Endothelial cell of umbilical vein (primary cell): ENCODE results near the gene UBE2E3. TPM values are rescaled to one million over a fixed set of nuclear protein-coding genes. Genes with fewer than 3 reads are reported as not detected.

Source experiments
- BruUV-seq: library from RNA; stranded (reverse); fragments of 400-500 nt; replicated peaks from 2 replicates; lab custom pipeline; 2021; lab: Mats Ljungman, UMichigan
- CTCF ChIA-PET: fragments of 300-600, 350-600 bp; sonication (Branson Sonifier 250); formaldehyde crosslinking; loops from one replicate; lab custom pipeline; 2021; ENCODE audit warnings: antibody characterized with exemption, inconsistent platforms; lab: Charles Lee
- POLR2A ChIA-PET: fragments of 300-600, 350-600 bp; sonication (Branson Sonifier 250); formaldehyde crosslinking; loops from one replicate; lab custom pipeline; 2021; ENCODE audit warnings: antibody characterized with exemption, inconsistent platforms; lab: Charles Lee
- DNase-seq: peaks from one replicate; pipeline ENCODE4 v3.0.0-alpha.2; 2011; ENCODE audit warnings: low read depth, low spot score
- FAIRE-seq: peaks from 2 replicates; lab custom pipeline; 2011; peaks lifted over from hg19 to GRCh38; lab: Jason Lieb, UNC
- H2AFZ ChIP-seq: 2 replicates; pipeline ENCODE4 v1.6.0; 2012; ENCODE audit warnings: low read depth, low read length, control low read depth, inconsistent platforms
- H3K27ac ChIP-seq: 2 replicates; pipeline ENCODE4 v1.5.1; 2011; ENCODE audit warnings: low read depth, mild to moderate bottlenecking, control low read depth, low read length, moderate library complexity; ENCODE audit not compliant: insufficient read depth
- H3K27me3 ChIP-seq, 2 experiments: 2 replicates each; pipeline versions ENCODE4 v1.6.0 to v1.6.1; 2011; ENCODE audit warnings: low read length in 2 of 2, mixed read lengths in 1 of 2; ENCODE audit not compliant: control insufficient read depth in 2 of 2, insufficient read depth in 2 of 2
- H3K36me3 ChIP-seq, 2 experiments: 2 replicates in 1 of 2; 3 replicates in 1 of 2; pipeline ENCODE4 v1.5.1; 2011; ENCODE audit warnings: low read length in 2 of 2, mild to moderate bottlenecking in 1 of 2, moderate library complexity in 1 of 2; ENCODE audit not compliant: control insufficient read depth in 2 of 2, insufficient read depth in 2 of 2; ENCODE audit errors: extremely low read depth in 1 of 2
- H3K4me1 ChIP-seq: 3 replicates; pipeline ENCODE4 v1.5.1; 2011; ENCODE audit warnings: mild to moderate bottlenecking, low read length; ENCODE audit not compliant: control insufficient read depth, insufficient read depth; ENCODE audit errors: extremely low read depth
- H3K4me2 ChIP-seq: 2 replicates; pipeline ENCODE4 v1.6.1; 2011; ENCODE audit warnings: low read length, control low read depth, mixed read lengths; ENCODE audit not compliant: insufficient read depth
- H3K4me3 ChIP-seq, 3 experiments: fragments of 200-600 bp in 1 of 3; sonication (generic), shearing (Covaris generic) in 1 of 3; replicated peaks in 1 of 3; 2 replicates each; pipeline ENCODE4 v1.5.1; 2011 to 2016; ENCODE audit warnings: control low read depth in 3 of 3, low read length in 3 of 3, mild to moderate bottlenecking in 2 of 3, inconsistent platforms in 1 of 3, low read depth in 1 of 3, moderate library complexity in 1 of 3; ENCODE audit not compliant: insufficient read depth in 1 of 3
- H3K79me2 ChIP-seq: 2 replicates; pipeline ENCODE4 v1.6.0; 2012; ENCODE audit warnings: low read length, inconsistent platforms; ENCODE audit not compliant: control insufficient read depth, insufficient read depth
- H3K9ac ChIP-seq: replicated peaks from 2 replicates; pipeline ENCODE3; 2011; ENCODE audit warnings: low read length, control low read depth; ENCODE audit not compliant: insufficient read depth; ENCODE audit errors: extremely low read depth
- H3K9me1 ChIP-seq: replicated peaks from 3 replicates; pipeline ENCODE4 v1.6.0; 2011; ENCODE audit warnings: mild to moderate bottlenecking, low read length; ENCODE audit not compliant: control insufficient read depth, insufficient read depth; ENCODE audit errors: extremely low read depth
- H3K9me3 ChIP-seq: replicated peaks from 2 replicates; pipeline ENCODE4 v1.5.1; 2012; ENCODE audit warnings: low read length, inconsistent platforms; ENCODE audit not compliant: control insufficient read depth, insufficient read depth
- H4K20me1 ChIP-seq: replicated peaks from 2 replicates; pipeline ENCODE3; 2011; ENCODE audit warnings: mild to moderate bottlenecking, low read length; ENCODE audit not compliant: control insufficient read depth, insufficient read depth; ENCODE audit errors: extremely low read depth
- EZH2 ChIP-seq: IDR thresholded peaks from 2 replicates; pipeline ENCODE4 v1.6.1; 2012; ENCODE audit warnings: borderline replicate concordance, low read depth, mild to moderate bottlenecking, moderate library complexity, low read length, inconsistent platforms; ENCODE audit not compliant: severe bottlenecking
- FOS ChIP-seq: IDR thresholded peaks from 2 replicates; pipeline ENCODE4 v1.6.1; 2011; ENCODE audit warnings: mild to moderate bottlenecking, low read length, moderate library complexity, borderline replicate concordance; ENCODE audit not compliant: insufficient read depth
- GATA2 ChIP-seq: IDR thresholded peaks from 2 replicates; pipeline ENCODE4 v1.7.0; 2011; ENCODE audit warnings: low read depth, mild to moderate bottlenecking, moderate library complexity, mixed read lengths, low read length; ENCODE audit not compliant: insufficient read length, insufficient read depth
- JUN ChIP-seq: IDR thresholded peaks from 2 replicates; pipeline ENCODE4 v1.6.1; 2011; ENCODE audit warnings: borderline replicate concordance, low read depth; ENCODE audit not compliant: insufficient read length, insufficient read depth
- MYC ChIP-seq: IDR thresholded peaks from one replicate; pipeline ENCODE4 v1.6.1; 2011; ENCODE audit warnings: mild to moderate bottlenecking, low read depth, low read length
- POLR2A ChIP-seq: IDR thresholded peaks from 2 replicates; pipeline ENCODE4 v1.6.1; 2012; ENCODE audit warnings: low read depth, mild to moderate bottlenecking, control low read depth, low read length
- POLR2AphosphoS5 ChIP-seq: IDR thresholded peaks from 2 replicates; pipeline ENCODE4 v1.6.1; 2012; ENCODE audit warnings: low read depth, mild to moderate bottlenecking, control low read depth, low read length, moderate library complexity; ENCODE audit not compliant: insufficient read depth
- dilution Hi-C: fragments of 300-500 bp; cut with MboI; formaldehyde crosslinking; loops from one replicate; pipeline ENCODE4 v1.15.0; 2019; ENCODE audit warnings: low sequenced_read_pairs; ENCODE audit not compliant: extremely low pct_ligation_motif_present
- intact Hi-C: fragments of 100-400 bp; cut with micrococcal nuclease; formaldehyde crosslinking; loops from one replicate; pipeline ENCODE4 v1.10.0; 2022
- polyA plus RNA-seq, 4 experiments: library from polyadenylated mRNA; depleted of rRNA in 3 of 4; stranded (reverse) in 3 of 4; unstranded in 1 of 4; fragments of >200 nt; gene quantifications; 2 replicates each; pipeline versions ENCODE4 v1.2.1 to v1.2.3, GENCODE V29; 2011 to 2012; ENCODE audit warnings: missing spikeins in 1 of 4
- total RNA-seq: library from RNA; stranded (reverse); gene quantifications from 2 replicates; pipeline ENCODE4 v1.2.3, GENCODE V29; 2021
- TF ChIP-seq, protein P1 (sequence below), 2 donors: IDR thresholded peaks; 1 replicate in 1 of 2; 2 replicates in 1 of 2; pipeline ENCODE4 v1.5.1; 2011; ENCODE audit warnings: low read length in 2 of 2, mild to moderate bottlenecking in 2 of 2, moderate library complexity in 2 of 2, control low read depth in 1 of 2, inconsistent platforms in 1 of 2, low read depth in 1 of 2; ENCODE audit not compliant: insufficient read depth in 1 of 2; ENCODE audit errors: extremely low read depth in 1 of 2
- TF ChIP-seq, protein P2 (sequence below): IDR thresholded peaks from 2 replicates; pipeline ENCODE4 v1.6.1; 2011; ENCODE audit not compliant: insufficient read depth, insufficient read length

The UBE2E3 gene
- total and polyA plus RNA-seq, 2 donors (not counting 3 experiments of a cell fraction or from before 2014, with no cell fraction given): 81.5 to 107 TPM

DNA sequence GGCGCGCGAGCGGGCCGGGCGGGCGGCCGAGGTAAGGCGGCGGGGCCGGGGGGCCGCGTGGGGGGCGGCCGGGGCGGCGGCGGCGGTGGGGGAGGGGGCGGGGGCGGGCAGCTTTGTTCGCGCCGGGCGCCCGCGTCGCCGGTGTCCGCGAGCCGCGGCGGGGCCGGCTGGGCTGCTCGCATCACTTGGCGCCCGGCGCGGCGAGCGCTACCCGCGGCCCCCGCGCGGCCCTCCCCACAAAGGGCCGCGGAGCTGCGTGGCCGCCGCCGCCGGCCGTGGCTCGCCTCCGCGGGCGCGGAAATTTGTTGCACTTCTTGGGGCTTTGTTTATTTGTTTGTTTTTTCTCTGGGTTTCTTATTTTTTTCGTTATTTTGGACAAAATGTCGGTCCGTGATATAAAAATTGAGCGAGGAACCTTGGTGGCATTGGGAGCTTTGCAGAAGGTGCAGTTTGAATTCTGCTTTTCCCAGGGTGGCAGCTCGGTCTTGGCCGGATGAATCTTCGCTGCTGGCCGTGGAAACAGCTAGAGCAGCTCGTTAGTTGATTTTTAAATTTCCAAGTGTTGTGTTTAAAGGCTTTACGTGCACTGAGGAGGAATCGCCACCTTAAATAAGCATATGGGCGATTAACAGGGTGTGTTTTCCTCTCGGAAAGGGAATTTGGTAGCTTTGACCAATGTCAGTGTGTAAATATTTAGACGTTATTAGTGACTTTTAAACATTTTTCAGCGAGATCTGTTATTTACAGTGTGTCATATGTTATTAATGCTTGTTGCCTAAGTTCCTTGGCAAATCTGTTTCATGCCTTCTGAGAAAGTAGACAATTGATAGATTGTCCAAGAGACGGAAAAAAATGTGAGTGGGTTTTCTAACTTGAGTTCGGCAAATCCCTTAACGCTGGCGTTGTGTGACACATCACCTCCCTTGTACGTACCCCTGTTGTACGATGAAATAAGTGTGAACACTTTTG, 822 bp downstream of the UBE2E3 start:
- Histone ChIP-seq H3K4me3 (peak overlapping the region; percentile 82 to 98 (median 96)), H3K9me1 (peaks cover 2% of the 10 kb centered on the region), H3K9ac (peak overlapping the region; percentile 93), H4K20me1 (no peaks in the 10 kb centered on the region), H3K36me3 (peaks cover 0 to 4% of the 10 kb centered on the region in 2 experiments), H3K4me1 (peaks cover 39% of the 10 kb centered on the region), H3K27me3 (no peaks in the 10 kb centered on the region), H3K27ac (peak overlapping the region; percentile 82), H3K4me2 (peak overlapping the region; percentile 85), H3K9me3 (no peaks in the 10 kb centered on the region), H2AFZ (peak overlapping the region; percentile 54), H3K79me2 (peaks cover 44% of the 10 kb centered on the region)
- TF ChIP-seq POLR2A (no peak), FOS (no peak), POLR2AphosphoS5 (no peak), GATA2 (no peak), EZH2 (no peak), JUN (no peak), MYC (no peak)
- TF ChIP-seq, protein P1, sequence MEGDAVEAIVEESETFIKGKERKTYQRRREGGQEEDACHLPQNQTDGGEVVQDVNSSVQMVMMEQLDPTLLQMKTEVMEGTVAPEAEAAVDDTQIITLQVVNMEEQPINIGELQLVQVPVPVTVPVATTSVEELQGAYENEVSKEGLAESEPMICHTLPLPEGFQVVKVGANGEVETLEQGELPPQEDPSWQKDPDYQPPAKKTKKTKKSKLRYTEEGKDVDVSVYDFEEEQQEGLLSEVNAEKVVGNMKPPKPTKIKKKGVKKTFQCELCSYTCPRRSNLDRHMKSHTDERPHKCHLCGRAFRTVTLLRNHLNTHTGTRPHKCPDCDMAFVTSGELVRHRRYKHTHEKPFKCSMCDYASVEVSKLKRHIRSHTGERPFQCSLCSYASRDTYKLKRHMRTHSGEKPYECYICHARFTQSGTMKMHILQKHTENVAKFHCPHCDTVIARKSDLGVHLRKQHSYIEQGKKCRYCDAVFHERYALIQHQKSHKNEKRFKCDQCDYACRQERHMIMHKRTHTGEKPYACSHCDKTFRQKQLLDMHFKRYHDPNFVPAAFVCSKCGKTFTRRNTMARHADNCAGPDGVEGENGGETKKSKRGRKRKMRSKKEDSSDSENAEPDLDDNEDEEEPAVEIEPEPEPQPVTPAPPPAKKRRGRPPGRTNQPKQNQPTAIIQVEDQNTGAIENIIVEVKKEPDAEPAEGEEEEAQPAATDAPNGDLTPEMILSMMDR (IDR thresholded peaks at IDR 0.05; ENCODE audit: extremely low read depth in 1 of 2, insufficient read depth in 1 of 2, low read depth in 1 of 2, low read length in 2 of 2): no peak
- TF ChIP-seq, protein P2, sequence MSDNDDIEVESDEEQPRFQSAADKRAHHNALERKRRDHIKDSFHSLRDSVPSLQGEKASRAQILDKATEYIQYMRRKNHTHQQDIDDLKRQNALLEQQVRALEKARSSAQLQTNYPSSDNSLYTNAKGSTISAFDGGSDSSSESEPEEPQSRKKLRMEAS: no peak
- CTCF ChIA-PET: interaction anchor here (0.6 to 4.4 kb wide), 29 partner anchors 10 to 1151 kb away, joined by 3 to 57 read pairs (median 5); no protein-coding TSS in a partner anchor
- TSS peak; percentile 44 for BruUV-seq
- dilution Hi-C loops: no loop called here
- POLR2A ChIA-PET: interaction anchor here (0.6 to 1.1 kb wide), 4 partner anchors 26 to 94 kb away, joined by 4 to 10 read pairs (median 6); no protein-coding TSS in a partner anchor
- peak; percentile 58 for FAIRE-seq
- intact Hi-C loops: loop anchor here (1.0 to 10.0 kb wide), 5 partner anchors 76 to 974 kb away; partner anchors contain the start of genes CWC22 and ITPRID2
- DNase-seq: peak; percentile 58
